ENCODE data around the gene BCAT1.
"Not testable (repeated sequence)": the region's sequence is repeated elsewhere in the genome, so short reads cannot be mapped to it uniquely, and the experiment has no call there.

The BCAT1 gene

GRCh38 chr12:24852420-24852819 is 96.5 kb downstream of the BCAT1 start:
- DNase-seq = no peak

- not testable (repeated sequence) for DNase-seq
Observed at GRCh38 chr12:24851883-24852282, 97.0 kb downstream of the BCAT1 start.

- no peak for DNase-seq
Observed at GRCh38 chr12:24851341-24851740, 97.6 kb downstream of the BCAT1 start.

- no peak for DNase-seq
Observed at GRCh38 chr12:24850496-24850895, 98.4 kb downstream of the BCAT1 start.

- no peak for DNase-seq
Observed at GRCh38 chr12:24848941-24849477, 99.9 kb downstream of the BCAT1 start.

- no peak for DNase-seq
Observed at GRCh38 chr12:24846689-24847088, 102.2 kb downstream of the BCAT1 start.

GRCh38 chr12:24845615-24846014 is 103.3 kb downstream of the BCAT1 start:
- DNase-seq = no peak

GRCh38 chr12:24840046-24840800 is 108.7 kb downstream of the BCAT1 start:
- DNase-seq = no peak

- DNase-seq = no peak
Observed at GRCh38 chr12:24839268-24839791, 109.6 kb downstream of the BCAT1 start.

- DNase-seq = peak; percentile 43
Observed at GRCh38 chr12:24838531-24838950, 110.4 kb downstream of the BCAT1 start.

- no peak for DNase-seq
Observed at GRCh38 chr12:24835377-24835776, 113.5 kb downstream of the BCAT1 start.

GRCh38 chr12:24833513-24833912 is 115.4 kb downstream of the BCAT1 start:
- DNase-seq = no peak

- DNase-seq = no peak
Observed at GRCh38 chr12:24823808-24824515, 124.9 kb downstream of the BCAT1 start.

- no peak for DNase-seq
Observed at GRCh38 chr12:24822121-24822899, 126.6 kb downstream of the BCAT1 start.

GRCh38 chr12:24821691-24822090 is 127.2 kb downstream of the BCAT1 start:
- DNase-seq = no peak

- no peak for DNase-seq
Observed at GRCh38 chr12:24820872-24821271, 128.0 kb downstream of the BCAT1 start.

- no peak for DNase-seq
Observed at GRCh38 chr12:24818351-24818750, 130.6 kb downstream of the BCAT1 start.

- no peak for DNase-seq
Observed at GRCh38 chr12:24815114-24815423, 133.8 kb downstream of the BCAT1 start.

- no peak for DNase-seq
Observed at GRCh38 chr12:24814379-24815113, 134.4 kb downstream of the BCAT1 start.

- no peak for DNase-seq
Observed at GRCh38 chr12:24810378-24810777, 138.5 kb downstream of the BCAT1 start.

- DNase-seq = not testable (repeated sequence)
Observed at GRCh38 chr12:24809306-24809705, 139.6 kb downstream of the BCAT1 start.

- no peak for DNase-seq
Observed at GRCh38 chr12:24808651-24809050, 140.2 kb downstream of the BCAT1 start.

Data from left hindlimb (tissue), 1 donor.